22Rv1 (cell line): ENCODE measurements around the gene FBLN5.

Experiments
- H3K27ac ChIP-seq: fragments of 450-650 bp; 2 replicates; pipeline ENCODE4 v1.5.1; 2017
- ZFX ChIP-seq: fragments of 450-650 bp; IDR thresholded peaks from 2 replicates; pipeline ENCODE4 v1.6.1; 2017; ENCODE audit warnings: antibody characterized with exemption, borderline replicate concordance
- TF ChIP-seq, protein P1 (sequence below): fragments of 450-650 bp; IDR thresholded peaks from 2 replicates; pipeline ENCODE4 v1.5.1; 2017; ENCODE audit warnings: mild to moderate bottlenecking

Gene FBLN5

DNA sequence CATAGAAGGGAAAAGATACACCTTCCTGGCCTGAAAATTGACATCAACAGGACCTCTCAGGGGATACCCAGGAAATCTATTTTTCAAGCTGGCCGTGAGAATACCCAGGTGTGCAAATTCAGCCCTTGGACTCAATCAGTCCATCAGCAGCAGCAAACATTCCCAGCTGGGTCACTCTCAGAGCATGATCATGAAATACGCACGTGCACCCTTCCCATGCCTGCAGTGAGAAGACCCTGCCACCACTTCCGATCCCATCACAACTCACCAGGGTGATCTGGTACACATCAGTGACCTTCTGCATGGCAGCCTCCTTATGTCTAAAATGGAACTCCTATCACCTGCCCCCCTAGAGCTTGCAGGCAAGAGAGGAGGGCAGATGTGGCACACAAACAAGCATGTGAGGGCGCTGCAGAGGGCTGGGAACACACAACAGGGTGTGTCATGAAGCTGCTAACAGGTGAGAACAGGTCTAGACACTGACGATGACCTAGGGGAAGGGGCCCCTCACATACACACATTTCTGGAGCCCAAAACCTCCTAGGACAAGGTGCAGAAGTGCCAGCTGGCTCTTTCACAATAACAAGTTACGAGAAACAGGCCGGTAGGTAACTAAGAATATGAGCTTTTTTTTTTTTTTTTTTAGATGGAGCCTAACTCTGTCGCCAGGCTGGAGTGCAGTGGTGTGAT lies 42.4 kb downstream of the FBLN5 start:
- TF ChIP-seq ZFX: no peak
- TF ChIP-seq, protein P1, sequence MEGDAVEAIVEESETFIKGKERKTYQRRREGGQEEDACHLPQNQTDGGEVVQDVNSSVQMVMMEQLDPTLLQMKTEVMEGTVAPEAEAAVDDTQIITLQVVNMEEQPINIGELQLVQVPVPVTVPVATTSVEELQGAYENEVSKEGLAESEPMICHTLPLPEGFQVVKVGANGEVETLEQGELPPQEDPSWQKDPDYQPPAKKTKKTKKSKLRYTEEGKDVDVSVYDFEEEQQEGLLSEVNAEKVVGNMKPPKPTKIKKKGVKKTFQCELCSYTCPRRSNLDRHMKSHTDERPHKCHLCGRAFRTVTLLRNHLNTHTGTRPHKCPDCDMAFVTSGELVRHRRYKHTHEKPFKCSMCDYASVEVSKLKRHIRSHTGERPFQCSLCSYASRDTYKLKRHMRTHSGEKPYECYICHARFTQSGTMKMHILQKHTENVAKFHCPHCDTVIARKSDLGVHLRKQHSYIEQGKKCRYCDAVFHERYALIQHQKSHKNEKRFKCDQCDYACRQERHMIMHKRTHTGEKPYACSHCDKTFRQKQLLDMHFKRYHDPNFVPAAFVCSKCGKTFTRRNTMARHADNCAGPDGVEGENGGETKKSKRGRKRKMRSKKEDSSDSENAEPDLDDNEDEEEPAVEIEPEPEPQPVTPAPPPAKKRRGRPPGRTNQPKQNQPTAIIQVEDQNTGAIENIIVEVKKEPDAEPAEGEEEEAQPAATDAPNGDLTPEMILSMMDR: no peak
- H3K27ac ChIP-seq: no peak overlapping the region

DNA sequence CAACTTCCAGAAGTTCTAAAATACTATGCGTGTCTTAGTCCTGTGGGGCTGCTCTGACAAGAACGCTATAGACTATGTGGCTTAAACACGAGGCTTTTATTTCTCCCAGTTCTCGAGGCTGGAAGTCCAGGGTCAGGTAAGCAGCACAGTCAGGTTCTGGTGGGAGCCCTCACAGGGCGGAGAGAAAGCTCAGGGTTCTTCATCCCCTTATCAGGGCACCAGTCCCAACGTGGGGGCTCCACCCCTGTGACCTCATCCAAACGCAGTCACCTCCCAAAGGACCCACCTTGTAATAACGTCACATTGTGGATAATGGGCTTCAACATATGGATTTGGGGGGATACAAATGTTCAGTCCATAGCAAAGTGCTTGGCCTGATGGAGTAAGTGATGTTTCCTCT lies 43.0 kb downstream of the FBLN5 start:
- no peak overlapping the region for H3K27ac ChIP-seq
- TF ChIP-seq, protein P1: no peak
- TF ChIP-seq ZFX: no peak

DNA sequence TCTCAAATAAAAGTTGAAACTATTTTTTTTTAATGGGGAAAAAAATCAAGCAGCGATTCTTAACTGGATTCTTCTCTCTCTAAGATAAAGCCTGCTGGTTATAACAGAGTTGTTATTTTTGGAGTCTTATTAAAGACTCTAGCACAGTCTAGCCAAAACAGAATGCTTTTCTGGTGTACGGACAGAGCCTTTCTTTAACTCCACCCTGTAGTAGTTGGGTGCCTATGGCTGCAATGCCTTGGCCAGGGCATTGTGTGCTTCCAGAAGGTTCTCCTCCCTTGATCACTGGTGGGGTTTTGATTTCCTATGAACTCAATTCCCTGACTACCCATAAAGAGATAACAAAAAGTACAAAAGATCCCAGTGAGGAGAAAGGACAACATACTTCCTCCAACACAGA lies 44.4 kb downstream of the FBLN5 start:
- TF ChIP-seq, protein P1: no peak
- no peak for TF ChIP-seq ZFX
- H3K27ac ChIP-seq: no peak overlapping the region

DNA sequence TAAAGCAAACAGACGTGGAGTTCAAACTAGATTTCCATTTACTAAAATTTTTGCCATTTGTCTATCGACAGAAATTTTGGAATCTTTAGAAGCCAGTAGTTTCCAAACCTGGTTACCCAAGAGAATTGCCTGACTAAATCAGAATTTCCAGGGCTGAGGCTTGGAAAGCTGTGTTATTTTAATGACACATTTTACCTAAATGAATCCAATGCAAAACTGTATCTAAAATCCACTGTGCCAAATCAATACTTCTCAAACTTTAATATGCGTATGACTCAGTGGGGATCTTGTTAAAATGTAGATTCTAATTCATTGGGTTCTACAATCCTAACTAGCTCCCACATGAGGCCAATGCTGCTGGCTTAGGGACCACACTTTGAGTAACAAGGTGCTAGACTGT lies 45.2 kb downstream of the FBLN5 start:
- no peak overlapping the region for H3K27ac ChIP-seq
- TF ChIP-seq, protein P1: no peak
- no peak for TF ChIP-seq ZFX

DNA sequence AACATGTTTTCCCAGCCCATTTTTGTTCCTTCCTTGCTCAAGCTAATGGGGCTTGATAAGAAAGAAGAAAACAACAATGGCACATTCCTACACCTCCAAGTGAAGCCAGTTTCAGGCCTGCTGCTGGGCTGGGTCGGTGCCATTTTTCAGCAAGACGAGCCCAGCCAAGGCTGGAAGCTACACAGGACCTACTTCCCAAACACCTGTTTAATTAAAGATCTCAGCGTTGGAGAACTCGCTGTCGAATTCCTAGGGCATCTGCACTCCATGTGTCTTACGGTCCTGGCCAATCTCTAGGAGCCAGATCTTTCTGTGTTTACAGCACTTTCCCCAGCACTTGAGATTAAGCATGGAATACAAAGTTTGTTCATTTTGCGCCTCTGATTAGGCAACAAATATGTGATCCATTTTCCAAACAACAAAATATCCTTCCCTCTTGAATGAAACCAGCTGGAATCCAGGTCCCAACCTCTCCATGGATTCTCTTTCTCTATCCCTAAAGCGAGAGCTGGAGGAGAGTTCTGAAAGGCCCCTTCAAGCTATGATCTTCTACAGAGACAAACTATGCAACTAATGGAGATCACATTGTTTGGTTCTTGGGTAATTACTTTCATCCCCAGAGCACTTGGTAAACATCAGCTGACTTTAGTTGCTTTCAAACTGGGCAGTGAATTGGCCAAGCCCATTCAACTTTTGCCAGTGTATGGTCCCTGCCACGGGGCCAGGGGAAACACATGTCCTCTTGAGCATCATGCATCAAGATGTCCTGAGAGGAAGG lies 45.9 kb downstream of the FBLN5 start:
- H3K27ac ChIP-seq: no peak overlapping the region
- TF ChIP-seq, protein P1: no peak
- no peak for TF ChIP-seq ZFX

DNA sequence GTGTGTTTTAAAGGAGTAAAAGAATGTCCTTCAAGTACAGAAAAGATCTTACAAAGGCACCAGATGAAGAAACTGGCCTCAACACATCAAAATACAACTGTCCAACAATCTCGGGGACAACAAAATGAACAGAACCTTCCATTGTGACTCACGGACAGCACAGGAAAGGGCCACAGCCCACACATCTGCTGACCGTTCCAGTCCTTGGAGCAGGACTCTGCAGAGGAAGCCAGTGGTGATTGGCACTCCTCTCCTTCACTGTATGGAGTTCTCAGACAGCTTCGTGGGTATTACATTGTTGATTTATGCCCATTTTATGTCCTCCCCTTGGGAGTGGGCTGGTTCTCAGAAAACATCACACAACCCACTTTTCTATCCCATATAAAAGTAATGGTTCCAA lies 47.7 kb downstream of the FBLN5 start:
- no peak overlapping the region for H3K27ac ChIP-seq
- TF ChIP-seq, protein P1: no peak
- no peak for TF ChIP-seq ZFX

DNA sequence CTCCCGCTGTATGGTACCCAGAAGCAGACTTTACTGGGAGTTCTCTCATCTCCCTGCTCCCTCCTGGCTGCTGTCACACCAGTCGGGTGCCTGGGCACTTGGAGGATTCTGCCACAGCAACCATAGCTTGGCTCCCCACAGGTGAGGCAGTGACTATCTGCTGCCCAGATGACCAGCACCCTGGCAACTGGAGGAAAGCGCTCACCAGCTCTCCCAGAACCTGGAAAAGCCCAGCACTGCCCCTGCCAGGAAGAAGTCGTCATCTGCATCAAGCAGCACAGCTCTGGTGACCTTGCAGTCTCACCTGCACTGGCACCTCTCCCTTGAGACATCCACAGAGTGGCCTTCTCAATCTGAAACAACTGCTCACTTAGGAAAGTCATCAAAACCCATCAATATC lies 48.3 kb downstream of the FBLN5 start:
- no peak overlapping the region for H3K27ac ChIP-seq
- TF ChIP-seq ZFX: no peak
- TF ChIP-seq, protein P1: peak; percentile 36
